GM11168 (cell line): ENCODE measurements around the gene LETMD1.

Experiments
- in situ Hi-C: fragments of 300-500 bp; cut with MboI; formaldehyde crosslinking; loops from one replicate; pipeline ENCODE4 v1.12.0; 2022; ENCODE audit warnings: low sequenced_read_pairs; ENCODE audit not compliant: unreplicated experiment

LETMD1 gene

GRCh38 chr12:51025338-51025835 is 22.7 kb upstream of the LETMD1 start:
- in situ Hi-C loops = no loop called here

- in situ Hi-C loops = no loop called here
These were observed 22.1 kb upstream of the LETMD1 start, which contains the start of gene SLC11A2 for GRCh38 chr12:51025836-51026638. TSS of gene SLC11A2 (minus strand) at chr12:51026384. CDS start at chr12:51010728, 15,656 bp downstream.

DNA sequence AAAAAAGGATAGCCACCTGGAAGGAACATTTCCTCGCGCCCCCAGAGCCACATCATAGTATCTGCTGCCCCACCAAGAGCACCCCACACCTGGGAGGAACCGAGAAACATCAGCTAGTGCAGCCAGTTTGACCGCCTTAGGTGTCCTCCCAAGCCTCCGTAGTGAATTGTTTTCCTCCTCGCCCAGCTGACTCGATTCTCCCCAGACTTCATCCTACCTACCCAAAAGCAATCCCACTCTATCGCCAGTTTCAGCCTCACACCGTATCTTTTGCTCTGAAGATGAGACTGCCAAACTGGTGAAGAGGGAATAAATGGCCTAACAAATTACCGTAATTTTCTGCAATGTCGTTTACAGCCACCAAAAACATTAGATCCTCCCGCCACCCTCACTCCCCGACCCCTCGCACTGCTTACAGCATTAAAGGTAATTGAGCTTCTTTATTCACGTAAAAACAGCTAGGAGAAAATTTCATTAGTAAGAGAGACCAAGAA is 20.7 kb upstream of the LETMD1 start:
- in situ Hi-C loops = no loop called here

DNA sequence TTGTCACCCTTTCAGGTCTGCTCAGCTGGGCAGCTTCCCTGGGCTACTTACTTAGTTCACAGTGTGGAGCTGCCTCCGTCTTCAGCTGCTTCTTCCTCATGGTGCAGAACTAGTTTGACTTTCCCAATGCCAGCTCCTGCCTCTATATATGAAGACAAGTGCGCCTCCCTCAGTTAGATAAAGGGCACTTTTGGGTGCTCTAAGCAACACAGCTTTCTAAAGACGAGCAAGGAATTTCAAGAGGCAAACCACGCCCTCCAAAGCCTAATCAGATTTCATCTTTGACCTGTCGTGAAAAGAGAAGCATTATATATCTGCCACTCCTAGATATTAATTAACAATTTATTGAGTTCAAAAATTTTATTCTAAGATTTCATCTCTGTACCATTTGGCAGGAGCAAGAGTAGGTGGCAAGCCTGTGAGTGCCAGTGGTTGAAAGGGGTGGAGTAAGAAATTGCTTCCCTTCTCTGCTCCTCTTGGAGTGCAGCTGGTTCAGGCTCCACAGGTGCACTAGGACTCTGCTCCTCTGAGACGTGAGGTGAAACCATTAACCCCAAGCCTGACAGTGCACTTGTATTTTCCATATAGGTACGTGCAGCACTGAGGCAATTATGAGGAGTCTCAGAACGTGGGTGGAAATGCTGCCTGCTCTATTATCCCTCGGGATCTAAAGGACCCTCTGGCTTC is 19.9 kb upstream of the LETMD1 start:
- in situ Hi-C loops = no loop called here

- in situ Hi-C loops = no loop called here
These were observed 19.3 kb upstream of the LETMD1 start for GRCh38 chr12:51028813-51029150.

GRCh38 chr12:51033048-51033447 is 15.1 kb upstream of the LETMD1 start:
- in situ Hi-C loops = no loop called here

- in situ Hi-C loops = no loop called here
These were observed 14.6 kb upstream of the LETMD1 start for GRCh38 chr12:51033457-51034089.

DNA sequence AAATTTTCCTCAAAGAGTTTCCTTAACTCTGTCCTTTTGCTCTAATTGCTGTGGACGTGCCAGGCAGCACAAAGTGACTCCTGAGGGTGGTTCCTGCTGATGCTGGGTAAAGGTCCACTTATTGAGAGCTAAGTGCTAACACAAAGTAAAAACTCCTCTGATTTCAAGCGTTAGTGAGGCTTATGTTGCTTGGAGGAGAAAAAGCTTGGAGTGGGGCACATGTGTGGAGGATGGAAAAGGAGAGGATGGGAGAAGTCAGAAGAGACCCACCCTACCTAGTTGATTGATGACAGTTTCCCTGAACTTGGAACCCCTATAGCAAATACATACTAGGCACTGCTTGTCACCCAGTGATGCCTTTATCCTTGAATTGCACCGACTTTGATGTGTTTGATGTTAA is 11.8 kb upstream of the LETMD1 start:
- in situ Hi-C loops = no loop called here

- in situ Hi-C loops = no loop called here
These were observed 629 bp downstream of the LETMD1 start for GRCh38 chr12:51048661-51049251.

DNA sequence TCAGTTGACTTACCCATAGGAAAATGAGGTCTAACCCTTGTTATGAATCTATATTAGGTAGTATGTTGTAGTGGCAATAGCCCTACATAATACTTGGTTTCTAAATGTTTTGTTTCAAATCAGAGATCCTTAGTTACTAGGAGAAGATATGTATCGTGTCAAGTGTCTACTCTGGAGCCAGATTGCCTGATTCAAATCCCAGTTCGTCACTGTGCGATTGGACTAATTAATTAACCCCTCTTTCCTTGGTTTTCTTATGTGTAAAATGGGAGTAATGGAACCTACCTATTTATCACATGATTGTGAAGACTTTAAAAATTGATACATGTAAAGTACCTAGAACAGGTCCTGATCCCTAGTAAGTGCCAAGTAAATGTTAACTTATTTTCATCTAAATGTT is 1.4 kb downstream of the LETMD1 start:
- in situ Hi-C loops = no loop called here

DNA sequence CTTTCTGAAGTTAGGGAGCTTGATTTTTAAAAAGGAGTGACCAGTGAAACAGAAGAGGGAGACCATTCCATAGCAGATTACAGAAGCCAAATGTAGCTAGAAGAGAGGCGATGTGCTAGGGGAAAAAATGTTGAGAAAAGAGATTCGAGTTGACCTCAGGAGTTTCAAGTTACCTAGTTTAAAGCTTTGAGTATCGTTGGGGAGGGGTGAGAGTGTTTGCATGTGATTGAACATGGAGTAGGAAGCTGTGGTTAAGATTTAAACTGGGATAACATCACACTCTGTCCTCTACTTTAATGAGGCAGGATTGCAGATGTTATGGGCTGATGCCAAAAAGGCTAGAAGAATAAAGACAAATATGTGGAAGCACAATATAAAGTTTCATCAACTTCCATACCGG is 3.7 kb downstream of the LETMD1 start:
- in situ Hi-C loops = no loop called here

GRCh38 chr12:51055060-51055459 is 6.9 kb downstream of the LETMD1 start:
- in situ Hi-C loops = no loop called here

DNA sequence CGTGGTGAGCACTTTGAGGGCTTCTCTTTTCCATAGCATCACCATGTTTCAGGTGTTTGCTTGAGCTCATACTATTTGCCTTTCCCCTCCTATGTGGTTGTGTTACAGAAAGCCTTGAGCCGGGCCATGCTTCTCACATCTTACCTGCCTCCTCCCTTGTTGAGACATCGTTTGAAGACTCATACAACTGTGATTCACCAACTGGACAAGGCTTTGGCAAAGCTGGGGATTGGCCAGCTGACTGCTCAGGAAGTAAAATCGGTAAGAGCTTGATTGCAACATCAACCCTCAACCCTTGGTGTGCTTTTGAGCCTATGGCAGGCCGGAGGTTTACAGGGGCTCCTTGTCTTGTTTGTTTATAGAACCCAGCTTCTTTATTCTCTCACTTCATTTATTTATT is 8.1 kb downstream of the LETMD1 start:
- in situ Hi-C loops = no loop called here

DNA sequence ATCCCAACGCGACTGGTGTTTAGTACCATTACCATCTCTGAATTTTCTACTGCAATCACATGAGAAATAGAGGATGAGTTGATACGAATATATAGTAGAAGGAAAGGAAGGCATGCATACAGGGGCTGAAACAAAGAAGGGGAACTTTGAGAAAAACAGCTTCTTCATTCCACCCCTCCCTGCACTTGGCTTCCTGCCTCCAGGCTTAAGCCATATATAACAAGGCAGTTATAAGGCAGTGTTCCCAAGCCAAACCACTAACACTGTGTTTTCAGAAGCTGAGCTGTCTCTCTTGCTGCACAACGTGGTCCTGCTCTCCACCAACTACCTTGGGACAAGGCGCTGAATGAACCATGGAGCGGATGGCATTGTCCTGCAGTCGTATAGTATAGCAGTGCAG is 11.0 kb downstream of the LETMD1 start:
- in situ Hi-C loops = no loop called here

DNA sequence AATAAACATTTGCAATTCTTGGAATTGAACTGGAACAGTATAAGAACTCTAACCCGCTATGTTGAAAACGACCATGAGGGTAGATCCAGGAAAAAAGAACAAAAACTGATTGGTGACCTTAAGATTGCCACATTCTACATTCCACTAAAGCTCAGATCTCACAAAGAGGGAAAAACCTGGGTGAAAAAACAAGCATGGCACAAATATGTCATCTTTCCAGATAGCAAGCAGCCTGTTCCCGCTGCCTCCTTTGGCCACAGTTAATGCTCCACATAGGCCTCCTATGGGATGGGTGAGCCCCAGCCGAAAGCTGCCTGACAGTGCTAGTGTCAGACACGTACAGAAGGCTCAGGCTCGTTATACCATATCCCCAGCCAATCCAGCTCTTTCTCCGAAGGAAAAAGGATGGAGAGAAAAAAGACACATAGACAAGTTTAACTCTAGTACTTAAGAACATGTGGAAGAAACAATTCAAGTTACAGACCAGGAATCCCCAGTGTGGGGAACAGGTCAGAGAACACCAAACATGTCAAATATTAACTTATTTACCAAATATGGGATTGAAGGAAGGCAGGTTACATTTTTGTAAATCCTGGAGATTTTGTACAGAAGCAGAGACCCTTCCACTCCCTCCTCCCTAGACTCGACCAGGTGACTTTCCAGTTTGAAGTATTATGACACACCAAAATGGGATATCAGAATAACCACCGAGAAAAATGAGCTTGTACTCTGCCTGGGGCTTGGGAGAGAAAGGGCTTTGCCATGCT is 14.7 kb downstream of the LETMD1 start:
- in situ Hi-C loops = no loop called here

DNA sequence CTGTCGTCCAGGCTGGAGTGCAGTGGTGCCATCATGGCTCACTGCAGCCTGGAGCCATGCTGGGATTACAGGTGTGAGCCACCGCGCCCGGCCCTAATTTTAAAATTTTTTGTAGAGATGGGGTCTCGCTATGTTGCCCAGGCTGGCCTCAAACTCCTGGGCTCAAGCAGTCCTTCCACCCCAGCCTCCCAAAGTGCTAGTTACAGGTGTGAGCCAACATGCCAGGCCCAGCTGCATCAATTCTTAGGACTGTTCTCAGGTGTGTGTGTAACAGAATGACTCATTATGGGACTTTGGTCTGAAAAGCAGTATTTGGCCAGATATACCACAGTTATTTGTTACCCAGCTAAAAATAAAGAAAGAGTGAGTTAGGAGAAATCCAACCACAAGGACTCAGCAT is 17.4 kb downstream of the LETMD1 start:
- in situ Hi-C loops = no loop called here

GRCh38 chr12:51067229-51067628 is 19.1 kb downstream of the LETMD1 start:
- in situ Hi-C loops = no loop called here

- in situ Hi-C loops = no loop called here
These were observed 19.6 kb downstream of the LETMD1 start for GRCh38 chr12:51067771-51068170.

DNA sequence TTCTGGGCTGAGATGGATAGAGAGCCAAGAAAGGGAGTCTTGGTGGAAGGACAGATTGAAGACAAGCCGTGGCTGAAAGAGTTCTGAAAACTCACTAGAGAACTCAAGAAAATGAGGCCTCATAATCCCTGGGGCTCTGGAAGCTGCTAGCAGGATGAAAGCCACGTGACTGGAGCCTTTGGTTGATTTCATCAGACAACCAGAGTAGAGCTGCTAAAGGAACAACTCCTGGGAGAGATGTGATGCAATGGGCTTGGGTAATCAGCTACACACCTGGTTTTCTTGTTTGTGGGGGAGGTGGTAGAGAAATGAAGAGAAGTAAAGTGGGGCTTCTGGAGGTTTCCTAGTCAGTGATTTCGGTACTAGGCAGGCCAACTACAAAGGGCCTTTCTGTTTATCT is 21.9 kb downstream of the LETMD1 start:
- in situ Hi-C loops = no loop called here

DNA sequence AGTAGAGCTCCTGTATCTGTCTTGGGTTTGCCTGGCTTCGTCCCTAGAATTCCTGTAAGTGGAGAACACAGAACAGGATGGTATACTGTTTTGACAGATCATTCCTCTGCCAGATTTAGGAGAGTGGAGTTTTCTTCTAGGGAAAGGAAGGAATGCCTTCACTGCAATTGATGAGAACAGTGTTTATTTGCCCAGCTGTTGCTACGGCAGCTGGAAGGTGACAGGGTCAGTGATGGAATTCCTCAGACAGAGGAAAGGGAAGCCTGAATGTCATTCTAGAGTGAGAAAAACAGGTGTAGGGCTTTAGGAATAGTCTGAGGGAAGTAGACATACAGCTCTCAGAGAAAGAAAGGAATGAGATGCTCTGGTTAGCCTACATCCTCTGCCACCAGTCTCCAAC is 23.5 kb downstream of the LETMD1 start:
- in situ Hi-C loops = no loop called here
